CD4-positive, alpha-beta T cell (primary cell): ENCODE results near the gene ZYX. TPM values are rescaled to one million over a fixed set of nuclear protein-coding genes. Genes with fewer than 3 reads are reported as not detected.

Source experiments
- ATAC-seq: fragments of 200-7000 bp; cut with Tn5 transposase; one replicate; pipeline ENCODE4 v1.10.0; 2022; ENCODE audit warnings: mild to moderate bottlenecking; ENCODE audit not compliant: poor library complexity
- CTCF ChIA-PET: fragments of 350-600 bp; sonication (Branson Sonifier 250); formaldehyde crosslinking; loops from one replicate; lab custom pipeline; 2021; ENCODE audit warnings: antibody characterized with exemption, inconsistent platforms; lab: Charles Lee
- POLR2A ChIA-PET: fragments of 350-600 bp; sonication (Branson Sonifier 250); formaldehyde crosslinking; loops from one replicate; lab custom pipeline; 2021; ENCODE audit warnings: antibody characterized with exemption, inconsistent platforms; lab: Charles Lee
- DNase-seq, 14 experiments: peaks; one replicate each; pipeline ENCODE4 v3.0.0-alpha.2; 2013 to 2020; ENCODE audit warnings: mixed read lengths in 2 of 14
- H3K27ac ChIP-seq, 2 donors: one replicate each; pipeline versions ENCODE4 v1.5.1 to v1.7.0; 2013; ENCODE audit warnings: low read length in 2 of 2, low read depth in 1 of 2, mild to moderate bottlenecking in 1 of 2
- H3K27me3 ChIP-seq, 2 experiments: 1 replicate in 1 of 2; 2 replicates in 1 of 2; pipeline versions ENCODE4 v1.6.1 to v1.7.0; 2013; ENCODE audit warnings: low read length in 2 of 2, control low read depth in 1 of 2, mild to moderate bottlenecking in 1 of 2, moderate library complexity in 1 of 2; ENCODE audit not compliant: insufficient read depth in 2 of 2, control insufficient read depth in 1 of 2
- H3K36me3 ChIP-seq: one replicate; pipeline ENCODE4 v1.6.1; 2013; ENCODE audit warnings: low read length, control low read depth; ENCODE audit not compliant: insufficient read depth
- H3K4me1 ChIP-seq: one replicate; pipeline ENCODE4 v1.6.1; 2013; ENCODE audit warnings: low read length, control low read depth; ENCODE audit not compliant: insufficient read depth
- H3K4me3 ChIP-seq: one replicate; pipeline ENCODE4 v1.5.1; 2013; ENCODE audit warnings: mild to moderate bottlenecking, low read length, moderate library complexity
- H3K9me3 ChIP-seq, 2 experiments: 1 replicate in 1 of 2; 2 replicates in 1 of 2; pipeline versions ENCODE4 v1.6.1 to v1.7.0; 2013; ENCODE audit warnings: low read length in 2 of 2, mild to moderate bottlenecking in 2 of 2, control low read depth in 1 of 2, moderate library complexity in 1 of 2; ENCODE audit not compliant: control insufficient read depth in 1 of 2, insufficient read depth in 1 of 2
- H3K27ac Mint-ChIP-seq: one replicate; pipeline ENCODE4 v1.8.0; 2020; ENCODE audit warnings: mixed read lengths
- H3K27me3 Mint-ChIP-seq: one replicate; pipeline ENCODE4 v1.8.0; 2021; ENCODE audit warnings: mixed read lengths
- H3K36me3 Mint-ChIP-seq: one replicate; pipeline ENCODE4 v1.8.0; 2021; ENCODE audit warnings: low read depth, mixed read lengths
- H3K4me1 Mint-ChIP-seq: one replicate; pipeline ENCODE4 v1.8.0; 2021; ENCODE audit warnings: low read depth, mixed read lengths
- H3K4me3 Mint-ChIP-seq: one replicate; pipeline ENCODE4 v1.8.0; 2020; ENCODE audit warnings: mild to moderate bottlenecking, mixed read lengths
- H3K9me3 Mint-ChIP-seq: one replicate; pipeline ENCODE4 v1.8.0; 2020; ENCODE audit warnings: mixed read lengths
- intact Hi-C, 2 experiments: fragments of 100-400 bp; cut with DNase I in 1 of 2; cut with micrococcal nuclease in 1 of 2; formaldehyde crosslinking; loops; one replicate each; pipeline versions ENCODE4 v1.15.1 to v1.9.0; 2023 to 2025; cut with DNase I, micrococcal nuclease
- total RNA-seq, 174 experiments: library from RNA in 2 of 174; stranded (reverse) in 2 of 174; gene quantifications; one replicate each; pipeline ENCODE4 v1.2.3 and lab custom pipeline; 2021 to 2026
- TF ChIP-seq, protein P1 (sequence below): fragments of 200-600 bp; IDR thresholded peaks from one replicate; pipeline ENCODE4 v1.8.0; 2022; ENCODE audit warnings: antibody characterized with exemption, mild to moderate bottlenecking

ZYX gene
- total RNA-seq, 2 experiments from 2014 or later, result 132 to 146 TPM

- Histone ChIP-seq H3K4me3 (no peak overlapping the region), H3K27ac (no peak overlapping the region), H3K27me3 (no peaks in the 10 kb centered on the region), H3K9me3 (peaks cover 0 to 6% of the 10 kb centered on the region in 2 experiments), H3K4me1 (no peaks in the 10 kb centered on the region), H3K36me3 (no peaks in the 10 kb centered on the region)
- TF ChIP-seq, protein P1, sequence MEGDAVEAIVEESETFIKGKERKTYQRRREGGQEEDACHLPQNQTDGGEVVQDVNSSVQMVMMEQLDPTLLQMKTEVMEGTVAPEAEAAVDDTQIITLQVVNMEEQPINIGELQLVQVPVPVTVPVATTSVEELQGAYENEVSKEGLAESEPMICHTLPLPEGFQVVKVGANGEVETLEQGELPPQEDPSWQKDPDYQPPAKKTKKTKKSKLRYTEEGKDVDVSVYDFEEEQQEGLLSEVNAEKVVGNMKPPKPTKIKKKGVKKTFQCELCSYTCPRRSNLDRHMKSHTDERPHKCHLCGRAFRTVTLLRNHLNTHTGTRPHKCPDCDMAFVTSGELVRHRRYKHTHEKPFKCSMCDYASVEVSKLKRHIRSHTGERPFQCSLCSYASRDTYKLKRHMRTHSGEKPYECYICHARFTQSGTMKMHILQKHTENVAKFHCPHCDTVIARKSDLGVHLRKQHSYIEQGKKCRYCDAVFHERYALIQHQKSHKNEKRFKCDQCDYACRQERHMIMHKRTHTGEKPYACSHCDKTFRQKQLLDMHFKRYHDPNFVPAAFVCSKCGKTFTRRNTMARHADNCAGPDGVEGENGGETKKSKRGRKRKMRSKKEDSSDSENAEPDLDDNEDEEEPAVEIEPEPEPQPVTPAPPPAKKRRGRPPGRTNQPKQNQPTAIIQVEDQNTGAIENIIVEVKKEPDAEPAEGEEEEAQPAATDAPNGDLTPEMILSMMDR, result no peak
- DNase-seq, result no peak
- H3K9me3 Mint-ChIP-seq, result no peaks in the 10 kb centered on the region
- no peak for ATAC-seq
- POLR2A ChIA-PET, result no interaction called here
- H3K36me3 Mint-ChIP-seq, result no peaks in the 10 kb centered on the region
- peaks cover 5% of the 10 kb centered on the region for H3K27me3 Mint-ChIP-seq
- no peak overlapping the region for H3K27ac Mint-ChIP-seq
- no peak overlapping the region for H3K4me3 Mint-ChIP-seq
- CTCF ChIA-PET, result interaction anchor here (1.9 kb wide), 1 partner anchor 9 kb away, joined by 5 read pairs; no protein-coding TSS in a partner anchor
- H3K4me1 Mint-ChIP-seq, result no peaks in the 10 kb centered on the region
- intact Hi-C loops, result no loop called here
Measured at GRCh38 chr7:143354965-143355364, 26.2 kb upstream of the ZYX start.

DNA sequence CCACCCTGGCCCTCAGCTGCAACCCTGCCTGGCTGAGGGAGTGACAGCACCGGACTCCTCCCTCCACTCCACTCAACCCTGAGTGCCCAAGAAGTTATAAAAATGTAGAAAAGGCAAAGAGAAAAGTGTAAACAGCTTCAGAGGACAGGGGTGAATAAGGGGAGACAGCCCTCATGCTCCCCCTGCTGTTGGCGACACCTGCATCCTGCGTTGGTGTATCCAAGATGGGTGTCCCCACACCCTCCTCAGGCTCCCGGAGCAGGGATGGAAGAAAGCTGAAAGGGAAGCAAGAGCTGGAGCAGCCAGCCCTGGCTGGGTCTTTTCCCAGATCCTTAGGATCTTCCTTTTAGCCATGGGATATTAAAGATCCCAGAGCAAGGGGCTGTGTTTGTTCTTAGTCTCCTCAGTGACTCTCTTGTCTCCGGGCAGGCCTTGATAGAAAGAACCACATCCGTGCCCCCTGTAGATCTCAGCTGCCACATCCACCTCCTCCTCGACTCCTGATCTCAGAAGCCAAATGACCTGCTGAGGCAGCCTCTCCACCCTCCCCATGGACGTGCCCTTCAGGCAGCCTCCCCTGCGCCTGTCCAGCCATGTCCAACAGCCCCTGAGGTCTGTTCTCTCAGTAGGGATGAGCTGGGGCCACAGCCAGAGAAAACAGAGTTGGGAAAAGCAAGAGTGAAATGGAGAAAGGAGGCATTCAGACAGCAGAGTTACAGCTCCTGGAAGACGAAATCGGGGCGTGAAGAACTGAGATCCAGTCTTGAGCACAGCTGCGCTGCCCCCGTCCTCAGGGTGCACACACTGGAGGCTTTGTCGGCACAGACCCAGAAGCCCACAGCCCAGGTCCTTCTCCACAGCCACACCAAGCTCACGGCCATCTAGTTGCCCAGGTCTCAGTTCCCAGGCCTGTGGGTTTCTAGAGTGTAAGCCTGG, 25.4 kb upstream of the ZYX start:
- no peaks in the 10 kb centered on the region for H3K36me3 ChIP-seq
- peaks cover 4% of the 10 kb centered on the region for H3K4me1 Mint-ChIP-seq
- H3K4me3 ChIP-seq, result no peak overlapping the region
- DNase-seq (no peak), ATAC-seq (no peak)
- H3K36me3 Mint-ChIP-seq, result no peaks in the 10 kb centered on the region
- H3K9me3 ChIP-seq, result peaks cover 0 to 6% of the 10 kb centered on the region in 2 experiments
- H3K4me3 Mint-ChIP-seq, result no peak overlapping the region
- no peak overlapping the region for H3K27ac Mint-ChIP-seq
- intact Hi-C loops, result no loop called here
- no peaks in the 10 kb centered on the region for H3K9me3 Mint-ChIP-seq
- H3K4me1 ChIP-seq, result peaks cover 3% of the 10 kb centered on the region
- ChIA-PET POLR2A (interaction anchor here (0.5 to 1.0 kb wide), 2 partner anchors 10 to 53 kb away, joined by 3 read pairs; no protein-coding TSS in a partner anchor), CTCF (interaction anchor here (1.9 kb wide), 1 partner anchor 10 kb away, joined by 5 read pairs; no protein-coding TSS in a partner anchor)
- TF ChIP-seq, protein P1, result no peak
- H3K27ac ChIP-seq, result no peak overlapping the region
- H3K27me3 ChIP-seq, result no peaks in the 10 kb centered on the region
- peaks cover 11% of the 10 kb centered on the region for H3K27me3 Mint-ChIP-seq

- ATAC-seq, result no peak
- Mint-ChIP-seq H3K4me1 (peaks cover 4% of the 10 kb centered on the region), H3K36me3 (no peaks in the 10 kb centered on the region), H3K4me3 (no peak overlapping the region), H3K9me3 (no peaks in the 10 kb centered on the region), H3K27me3 (peaks cover 14% of the 10 kb centered on the region), H3K27ac (no peak overlapping the region)
- DNase-seq, result no peak
- Histone ChIP-seq H3K9me3 (peaks cover 0 to 3% of the 10 kb centered on the region in 2 experiments), H3K4me3 (no peak overlapping the region), H3K36me3 (no peaks in the 10 kb centered on the region), H3K27me3 (peaks cover 0 to 2% of the 10 kb centered on the region in 2 experiments), H3K4me1 (peaks cover 5% of the 10 kb centered on the region), H3K27ac (no peak overlapping the region)
- TF ChIP-seq, protein P1, result no peak
- ChIA-PET CTCF (interaction anchor here (1.9 kb wide), 1 partner anchor 11 kb away, joined by 5 read pairs; no protein-coding TSS in a partner anchor), POLR2A (interaction anchor here (1.0 kb wide), 1 partner anchor 11 kb away, joined by 3 read pairs; no protein-coding TSS in a partner anchor)
- intact Hi-C loops, result no loop called here
Measured at GRCh38 chr7:143356414-143357050, 24.6 kb upstream of the ZYX start.
